OCI-M2 (cell line): ENCODE data around the gene COP1.

ENCODE experiments used
- DNase-seq: peaks from one replicate; lab custom pipeline; 2025; ENCODE audit not compliant: unreplicated experiment; lab: John Stamatoyannopoulos, UW

The COP1 gene

GRCh38 chr1:175976865-175977642 lies 230.0 kb downstream of the COP1 start:
- no peak for DNase-seq

DNA sequence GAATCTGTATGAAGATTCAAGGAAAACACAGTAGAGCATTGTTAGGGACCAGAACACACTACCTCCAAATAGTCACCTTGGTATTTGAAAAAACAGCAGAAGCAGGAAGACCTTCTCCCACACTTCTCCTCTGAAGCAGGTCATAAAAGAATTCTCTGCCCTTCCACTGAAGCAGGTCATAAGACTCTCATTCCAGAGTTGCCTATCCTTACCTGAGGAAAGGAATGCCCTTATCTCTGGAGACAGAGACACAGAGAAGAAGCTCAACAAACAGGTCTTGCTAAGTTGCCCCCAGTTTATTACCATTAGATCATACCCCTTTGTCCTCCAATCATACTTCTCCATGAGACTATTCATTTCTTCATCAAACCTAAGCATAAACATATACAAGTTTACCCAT lies 237.9 kb downstream of the COP1 start:
- no peak for DNase-seq

DNA sequence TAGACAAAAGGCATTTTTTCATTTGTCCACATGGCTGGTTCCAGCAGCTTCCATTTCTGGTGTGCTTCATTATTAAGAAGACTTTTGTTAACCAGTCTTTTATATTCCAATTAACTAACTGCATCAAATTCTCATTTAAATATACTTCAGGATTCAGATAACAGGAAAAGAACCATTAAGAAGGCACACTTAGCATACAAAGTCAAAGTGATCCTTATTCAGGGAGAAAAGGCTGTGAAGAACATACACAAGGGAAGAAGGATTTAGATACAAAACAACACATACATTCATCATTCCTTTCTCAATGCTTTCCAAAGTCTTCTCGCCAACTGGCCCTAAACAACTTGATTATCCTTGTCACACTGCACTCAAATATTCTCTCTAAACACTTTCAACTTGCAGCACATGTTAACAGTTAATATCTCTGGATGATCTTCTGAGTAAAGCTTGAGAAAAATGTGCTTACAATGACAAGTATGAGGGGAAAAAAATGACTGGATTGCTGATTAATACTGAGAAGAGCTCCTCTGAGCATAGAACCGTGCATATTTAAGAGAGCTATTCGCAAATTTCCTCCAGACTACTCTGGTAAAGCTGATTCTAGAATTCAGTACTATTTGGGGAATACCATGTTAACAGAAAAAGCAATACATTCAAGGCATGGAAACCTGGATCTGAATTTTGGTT lies 238.5 kb downstream of the COP1 start:
- DNase-seq, result no peak

DNA sequence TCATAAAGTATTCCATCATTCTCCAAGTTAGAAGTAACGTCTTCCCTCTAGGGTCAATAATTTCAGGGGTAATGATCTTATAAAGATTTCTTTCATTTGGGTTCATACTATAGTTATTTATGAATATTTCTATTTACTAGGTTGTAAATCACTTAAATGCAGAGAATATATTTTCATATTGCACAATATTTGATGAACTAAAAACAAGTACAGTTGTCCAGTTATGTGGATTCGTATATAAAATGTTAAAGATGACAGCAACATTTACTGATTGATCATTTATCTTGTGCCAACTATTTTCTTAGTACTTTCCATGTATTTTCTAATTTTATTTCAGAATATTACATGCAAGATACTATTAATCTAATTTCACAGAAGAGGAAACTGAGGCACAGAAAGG lies 243.3 kb downstream of the COP1 start:
- DNase-seq, result no peak

- no peak for DNase-seq
Observed at GRCh38 chr1:175960169-175960568, 246.9 kb downstream of the COP1 start.

- no peak for DNase-seq
Observed at GRCh38 chr1:175951627-175952026, 255.5 kb downstream of the COP1 start.

- DNase-seq, result no peak
Observed at GRCh38 chr1:175947771-175948170, 259.3 kb downstream of the COP1 start.

GRCh38 chr1:175944591-175944990 lies 262.5 kb downstream of the COP1 start:
- DNase-seq, result no peak

DNA sequence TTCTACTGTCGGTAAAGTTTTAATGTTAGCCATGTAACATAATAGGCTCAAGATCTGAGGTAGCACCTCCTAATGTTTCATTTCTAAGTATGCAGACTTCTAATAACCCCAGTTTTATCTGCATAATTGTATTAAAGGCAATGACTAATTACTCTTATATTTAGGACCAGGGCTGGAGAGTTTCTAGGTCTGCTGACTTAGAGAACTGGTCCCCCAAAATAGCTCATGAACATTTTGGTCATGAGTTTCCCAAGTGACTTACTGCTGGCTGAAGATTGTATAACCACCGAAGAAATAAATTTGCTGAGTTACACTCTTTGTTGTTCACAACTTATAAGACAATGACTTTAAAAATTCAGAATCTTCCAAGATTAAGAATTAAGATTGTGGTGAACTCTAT lies 265.9 kb downstream of the COP1 start:
- no peak for DNase-seq

DNA sequence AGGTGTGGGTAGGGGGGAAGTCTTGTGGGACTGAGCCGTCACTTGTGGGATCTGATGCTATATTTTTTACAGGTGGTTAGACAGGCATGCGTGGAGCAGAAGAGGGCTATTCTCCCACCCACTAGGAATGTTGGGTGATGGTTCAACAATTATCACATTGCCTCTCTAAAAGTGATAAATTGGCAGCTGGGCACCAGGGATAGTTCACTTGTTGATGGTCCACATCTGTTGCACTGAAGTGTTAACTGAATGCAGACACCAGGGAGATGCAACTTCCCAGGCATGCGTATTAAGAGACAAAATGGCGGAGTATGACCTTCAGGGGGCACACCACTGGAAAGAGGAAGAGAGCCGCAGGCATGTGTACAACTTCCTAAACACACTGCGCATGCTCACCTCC lies 270.4 kb downstream of the COP1 start:
- DNase-seq, result no peak

- DNase-seq, result no peak
Observed at GRCh38 chr1:175935566-175936115, 271.4 kb downstream of the COP1 start.

GRCh38 chr1:175935166-175935565 lies 271.9 kb downstream of the COP1 start:
- DNase-seq, result no peak

DNA sequence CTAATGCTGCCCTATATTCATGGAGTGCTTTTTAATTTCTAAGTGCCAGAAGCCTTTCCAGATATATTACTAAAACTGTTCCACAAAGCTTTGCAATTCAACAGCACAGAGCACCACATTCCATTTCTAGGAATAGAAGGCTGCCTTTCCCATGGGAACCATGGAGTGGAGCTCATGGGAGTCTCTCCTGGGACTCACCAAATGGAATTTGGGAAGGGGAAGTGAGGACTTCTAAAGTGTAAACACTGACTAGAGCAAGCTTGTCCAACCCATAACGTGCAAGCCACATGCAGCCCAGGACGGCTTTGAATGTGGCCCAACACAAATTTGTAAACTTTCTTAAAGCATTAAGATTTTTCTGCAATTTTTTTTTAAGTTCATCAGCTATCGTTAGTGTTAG lies 273.3 kb downstream of the COP1 start:
- DNase-seq, result no peak

GRCh38 chr1:175927944-175928343 lies 279.1 kb downstream of the COP1 start:
- no peak for DNase-seq

DNA sequence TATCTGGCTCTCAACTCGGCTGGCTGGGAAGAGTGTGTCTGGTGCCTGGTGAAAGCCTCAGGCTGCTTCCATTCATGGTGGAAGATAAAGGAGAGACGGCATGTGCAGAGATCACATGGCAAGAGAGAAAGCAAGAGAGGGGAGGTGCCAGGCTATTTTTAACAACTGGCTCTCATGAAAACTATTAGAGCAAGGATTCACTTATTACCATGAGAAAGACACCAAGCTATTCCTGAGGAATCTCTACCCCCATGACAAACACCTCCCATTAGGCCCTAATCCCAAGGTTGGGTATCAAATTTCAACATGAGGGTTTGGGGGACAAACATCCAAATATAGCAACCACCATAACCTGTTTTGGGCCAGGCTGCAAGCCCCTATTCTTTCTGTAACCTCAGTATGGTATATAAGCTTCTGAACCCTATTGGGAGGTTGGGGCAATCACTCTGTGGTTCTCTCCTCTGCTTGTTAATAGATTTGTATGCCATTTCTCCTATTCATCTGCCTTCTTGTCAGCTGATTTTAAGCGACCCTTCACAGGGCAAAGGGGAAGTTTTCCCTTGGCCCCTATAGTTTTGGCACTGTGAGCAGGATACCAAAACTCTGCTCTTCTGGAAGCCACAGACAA lies 284.7 kb downstream of the COP1 start:
- no peak for DNase-seq

GRCh38 chr1:175920381-175920780 lies 286.7 kb downstream of the COP1 start:
- DNase-seq, result no peak

GRCh38 chr1:175919001-175919400 lies 288.1 kb downstream of the COP1 start:
- no peak for DNase-seq

- no peak for DNase-seq
Observed at GRCh38 chr1:175918364-175918801, 288.7 kb downstream of the COP1 start.

- DNase-seq, result no peak
Observed at GRCh38 chr1:175914115-175914514, 293.0 kb downstream of the COP1 start.

DNA sequence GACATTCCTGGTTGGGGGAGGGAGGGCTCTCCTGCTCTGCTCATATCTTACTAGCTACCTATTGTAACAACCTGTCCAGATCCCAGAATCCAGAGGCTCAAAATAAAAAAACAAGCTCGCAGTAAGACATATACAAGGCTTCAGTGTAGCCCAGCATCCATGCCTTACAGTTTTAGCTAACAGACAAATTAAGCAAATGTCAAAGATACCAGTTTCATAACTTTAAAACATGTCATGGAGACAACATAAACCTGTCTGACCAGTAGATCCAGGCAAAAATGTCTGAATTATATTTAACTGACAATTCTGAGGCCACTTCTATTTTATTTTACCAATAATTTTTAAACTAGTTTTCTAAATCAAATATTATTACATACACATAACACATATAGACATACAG lies 295.9 kb downstream of the COP1 start:
- DNase-seq, result no peak

- no peak for DNase-seq
Observed at GRCh38 chr1:175906370-175906769, 300.7 kb downstream of the COP1 start.

- no peak for DNase-seq
Observed at GRCh38 chr1:175904808-175905207, 302.3 kb downstream of the COP1 start.
